Smooth muscle cell (in vitro differentiated cells): ENCODE results near the gene KIF21A. TPM values are rescaled to one million over a fixed set of nuclear protein-coding genes. Genes with fewer than 3 reads are reported as not detected.

ENCODE experiments used
- DNase-seq: peaks from one replicate; lab custom pipeline; 2025; ENCODE audit not compliant: unreplicated experiment; lab: John Stamatoyannopoulos, UW
- H2AFZ ChIP-seq: fragments of 200-600 bp; sonication (generic); 2 replicates; pipeline ENCODE4 v1.6.0; 2016; ENCODE audit warnings: antibody characterized with exemption, low read depth, mild to moderate bottlenecking
- H3F3A ChIP-seq: fragments of 200-600 bp; sonication (generic); 2 replicates; pipeline ENCODE4 v1.6.0; 2017; ENCODE audit warnings: antibody characterized with exemption, low read depth
- H3K27ac ChIP-seq: fragments of 200-600 bp; sonication (generic); 2 replicates; pipeline ENCODE4 v1.5.1; 2016; ENCODE audit warnings: low read depth, mild to moderate bottlenecking
- H3K27me3 ChIP-seq: fragments of 200-600 bp; sonication (generic); 2 replicates; pipeline ENCODE4 v1.6.1; 2016; ENCODE audit warnings: low read depth, mild to moderate bottlenecking
- H3K36me3 ChIP-seq: fragments of 200-600 bp; sonication (generic); 2 replicates; pipeline ENCODE4 v1.5.1; 2016; ENCODE audit warnings: low read depth
- H3K4me1 ChIP-seq: fragments of 200-600 bp; sonication (generic); 2 replicates; pipeline ENCODE4 v1.5.1; 2016; ENCODE audit warnings: low read depth
- H3K4me2 ChIP-seq: fragments of 200-600 bp; sonication (generic); 2 replicates; pipeline ENCODE4 v1.6.0; 2016; ENCODE audit warnings: mild to moderate bottlenecking
- H3K4me3 ChIP-seq: fragments of 200-600 bp; sonication (generic); 2 replicates; pipeline ENCODE4 v1.5.1; 2016; ENCODE audit warnings: mild to moderate bottlenecking
- H3K79me2 ChIP-seq: fragments of 200-600 bp; sonication (generic); 2 replicates; pipeline ENCODE4 v1.6.0; 2016; ENCODE audit warnings: low read depth, mild to moderate bottlenecking
- H3K9ac ChIP-seq: fragments of 200-600 bp; sonication (generic); 2 replicates; pipeline ENCODE4 v1.6.0; 2016; ENCODE audit warnings: low read depth
- H3K9me3 ChIP-seq: fragments of 200-600 bp; sonication (generic); replicated peaks from 2 replicates; pipeline ENCODE4 v1.5.1; 2016; ENCODE audit warnings: low read depth
- H4K20me1 ChIP-seq: fragments of 200-600 bp; sonication (generic); 2 replicates; pipeline ENCODE4 v1.6.0; 2016; ENCODE audit warnings: low read depth
- CTCF ChIP-seq: fragments of 200-600 bp; sonication (generic); IDR thresholded peaks from 2 replicates; pipeline ENCODE4 v1.5.1; 2017; ENCODE audit warnings: borderline replicate concordance, mild to moderate bottlenecking, antibody characterized with exemption; ENCODE audit not compliant: insufficient read depth, poor library complexity, severe bottlenecking
- WGBS: methylation state at CpG from one replicate; pipeline ENCODE4 v1.1.7; 2016; ENCODE audit warnings: low lambda C conversion rate; 5-methylcytosine and 5-hydroxymethylcytosine counted together
- polyA plus RNA-seq: library from polyadenylated mRNA; unstranded; fragments of >200 nt; fragmentation: Nextera tagmentation; extraction: Ambion mirVana; gene quantifications from 2 replicates; pipeline ENCODE4 v1.2.1, GENCODE V29; 2016
- total RNA-seq: library from RNA; depleted of rRNA; stranded (reverse); fragments of >200 nt; gene quantifications from 2 replicates; pipeline ENCODE4 v1.2.3, GENCODE V29; 2014

KIF21A gene
- total and polyA plus RNA-seq, 2 experiments from 2014 or later, result 9.2 to 28.8 TPM

- H3K4me1 ChIP-seq, result no peaks in the 10 kb centered on the region
- no peak overlapping the region for H3K4me2 ChIP-seq
- no peak overlapping the region for H3K9ac ChIP-seq
- no peaks in the 10 kb centered on the region for H3K27me3 ChIP-seq
- no peaks in the 10 kb centered on the region for H4K20me1 ChIP-seq
- H3F3A ChIP-seq, result no peaks in the 10 kb centered on the region
- no peak overlapping the region for H3K4me3 ChIP-seq
- peaks cover 12% of the 10 kb centered on the region for H3K36me3 ChIP-seq
- H3K9me3 ChIP-seq, result no peaks in the 10 kb centered on the region
- H3K27ac ChIP-seq, result no peak overlapping the region
- TF ChIP-seq CTCF, result no peak
- H2AFZ ChIP-seq, result no peak overlapping the region
- 96% methylated on average over 12 of the region's 12 CpGs for WGBS
- no peak for DNase-seq
- H3K79me2 ChIP-seq, result no peaks in the 10 kb centered on the region
Measured at GRCh38 chr12:39332661-39333175, 110.2 kb downstream of the KIF21A start.

GRCh38 chr12:39331539-39332261 is 111.2 kb downstream of the KIF21A start:
- DNase-seq, result no peak
- no peak for TF ChIP-seq CTCF
- H2AFZ ChIP-seq, result no peak overlapping the region
- H3K9ac ChIP-seq, result no peak overlapping the region
- H3K4me1 ChIP-seq, result no peaks in the 10 kb centered on the region
- H3K27me3 ChIP-seq, result no peaks in the 10 kb centered on the region
- H3K79me2 ChIP-seq, result no peaks in the 10 kb centered on the region
- no peak overlapping the region for H3K27ac ChIP-seq
- 98% methylated on average over 2 of the region's 2 CpGs for WGBS
- H3F3A ChIP-seq, result no peaks in the 10 kb centered on the region
- H3K36me3 ChIP-seq, result peaks cover 12% of the 10 kb centered on the region
- H3K9me3 ChIP-seq, result no peaks in the 10 kb centered on the region
- no peak overlapping the region for H3K4me2 ChIP-seq
- H4K20me1 ChIP-seq, result no peaks in the 10 kb centered on the region
- no peak overlapping the region for H3K4me3 ChIP-seq

- Histone ChIP-seq H3K9me3 (no peaks in the 10 kb centered on the region), H3K9ac (no peak overlapping the region), H3K36me3 (peaks cover 20% of the 10 kb centered on the region), H4K20me1 (no peaks in the 10 kb centered on the region), H3K27me3 (no peaks in the 10 kb centered on the region), H3K79me2 (no peaks in the 10 kb centered on the region), H3K4me1 (no peaks in the 10 kb centered on the region), H3F3A (no peaks in the 10 kb centered on the region), H3K27ac (no peak overlapping the region), H2AFZ (no peak overlapping the region), H3K4me2 (no peak overlapping the region), H3K4me3 (no peak overlapping the region)
- TF ChIP-seq CTCF, result no peak
- 99% methylated on average over 4 of the region's 4 CpGs for WGBS
- DNase-seq, result no peak
Measured at GRCh38 chr12:39329876-39330275, 113.0 kb downstream of the KIF21A start.

GRCh38 chr12:39329018-39329417 is 113.9 kb downstream of the KIF21A start:
- no peak for TF ChIP-seq CTCF
- Histone ChIP-seq H3K4me1 (no peaks in the 10 kb centered on the region), H3K36me3 (peaks cover 20% of the 10 kb centered on the region), H3K9ac (no peak overlapping the region), H3K79me2 (no peaks in the 10 kb centered on the region), H3F3A (no peaks in the 10 kb centered on the region), H3K27me3 (no peaks in the 10 kb centered on the region), H4K20me1 (no peaks in the 10 kb centered on the region), H3K27ac (no peak overlapping the region), H3K4me3 (no peak overlapping the region), H3K9me3 (no peaks in the 10 kb centered on the region), H3K4me2 (no peak overlapping the region), H2AFZ (no peak overlapping the region)
- DNase-seq, result no peak
- WGBS, result 23% methylated on average over 1 of the region's 1 CpG
